Fibroblast of lung (primary cell): ENCODE measurements around the gene PCBD1.

Source experiments
- EZH2 ChIP-seq: IDR thresholded peaks from 2 replicates; pipeline ENCODE4 v1.5.1; 2012; ENCODE audit warnings: low read length, control low read depth, mild to moderate bottlenecking; ENCODE audit errors: missing control alignments
- TF ChIP-seq, protein P1 (sequence below), 2 donors: IDR thresholded peaks in 1 of 2; conservative IDR thresholded peaks in 1 of 2; 1 replicate in 1 of 2; 2 replicates in 1 of 2; pipeline ENCODE4 v1.5.1; 2011 to 2012; ENCODE audit warnings: low read length in 2 of 2, control low read depth in 1 of 2, inconsistent platforms in 1 of 2, low read depth in 1 of 2, mild to moderate bottlenecking in 1 of 2

DNA sequence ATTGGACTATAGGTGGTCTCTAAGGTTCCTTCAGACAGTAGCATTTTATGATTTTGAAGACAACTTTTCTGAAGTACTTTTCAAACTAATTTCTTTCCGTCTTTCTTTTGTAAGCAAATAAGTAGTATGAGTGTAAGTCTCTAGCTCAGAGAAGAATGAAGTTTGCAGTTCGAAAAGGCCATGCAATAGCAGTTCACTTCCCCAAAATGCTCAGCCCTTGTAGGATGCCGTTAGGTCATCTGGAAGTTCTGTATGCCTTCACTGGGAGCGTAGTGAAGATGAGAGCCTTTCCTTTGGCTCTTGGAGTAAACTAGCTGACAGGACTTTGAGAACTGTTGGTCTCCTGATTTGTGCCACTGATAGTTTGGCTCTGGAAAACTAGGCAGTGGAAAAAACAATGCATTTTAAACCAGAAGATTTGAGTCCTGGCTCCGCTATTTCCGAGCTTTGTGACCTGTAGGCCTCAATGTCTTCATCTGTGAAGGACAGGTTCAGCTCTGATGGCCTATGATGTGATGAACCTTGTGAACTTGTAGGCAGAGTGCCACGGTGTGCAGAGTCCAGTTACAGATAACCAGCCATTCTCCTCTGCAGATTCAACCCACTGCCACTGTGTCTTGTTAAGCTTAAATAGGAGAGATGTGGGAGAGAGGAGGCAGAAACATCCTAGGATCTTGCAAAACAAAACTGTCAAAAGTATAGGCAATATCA is 53.8 kb downstream of the PCBD1 start:
- TF ChIP-seq, protein P1, sequence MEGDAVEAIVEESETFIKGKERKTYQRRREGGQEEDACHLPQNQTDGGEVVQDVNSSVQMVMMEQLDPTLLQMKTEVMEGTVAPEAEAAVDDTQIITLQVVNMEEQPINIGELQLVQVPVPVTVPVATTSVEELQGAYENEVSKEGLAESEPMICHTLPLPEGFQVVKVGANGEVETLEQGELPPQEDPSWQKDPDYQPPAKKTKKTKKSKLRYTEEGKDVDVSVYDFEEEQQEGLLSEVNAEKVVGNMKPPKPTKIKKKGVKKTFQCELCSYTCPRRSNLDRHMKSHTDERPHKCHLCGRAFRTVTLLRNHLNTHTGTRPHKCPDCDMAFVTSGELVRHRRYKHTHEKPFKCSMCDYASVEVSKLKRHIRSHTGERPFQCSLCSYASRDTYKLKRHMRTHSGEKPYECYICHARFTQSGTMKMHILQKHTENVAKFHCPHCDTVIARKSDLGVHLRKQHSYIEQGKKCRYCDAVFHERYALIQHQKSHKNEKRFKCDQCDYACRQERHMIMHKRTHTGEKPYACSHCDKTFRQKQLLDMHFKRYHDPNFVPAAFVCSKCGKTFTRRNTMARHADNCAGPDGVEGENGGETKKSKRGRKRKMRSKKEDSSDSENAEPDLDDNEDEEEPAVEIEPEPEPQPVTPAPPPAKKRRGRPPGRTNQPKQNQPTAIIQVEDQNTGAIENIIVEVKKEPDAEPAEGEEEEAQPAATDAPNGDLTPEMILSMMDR (conservative IDR thresholded peaks at IDR 0.05 in 1 of 2, IDR thresholded peaks at IDR 0.05 in 1 of 2; ENCODE audit: low read depth in 1 of 2, low read length in 2 of 2): no peak
- TF ChIP-seq EZH2: no peak
